GM23338 (cell line): ENCODE results near the gene ROR1. TPM values are rescaled to one million over a fixed set of nuclear protein-coding genes. Genes with fewer than 3 reads are reported as not detected.

ENCODE experiments used
- ATAC-seq: fragments of 200-7000 bp; cut with Tn5 transposase; 3 replicates; pipeline ENCODE4 v1.9.1; 2020
- DNase-seq: peaks from one replicate; pipeline ENCODE4 v3.0.0-alpha.2; 2015; ENCODE audit warnings: low spot score
- H2AFZ ChIP-seq: fragments of 200-600 bp; sonication (generic); 2 replicates; pipeline ENCODE4 v1.8.0; 2016; ENCODE audit warnings: antibody characterized with exemption, mild to moderate bottlenecking, moderate library complexity
- H3F3A ChIP-seq: fragments of 200-600 bp; sonication (generic); replicated peaks from 2 replicates; pipeline ENCODE4 v1.8.0; 2017; ENCODE audit warnings: antibody characterized with exemption, mixed run types, low read depth
- H3K27ac ChIP-seq: fragments of 200-600 bp; sonication (generic); 2 replicates; pipeline ENCODE4 v1.6.1; 2016; ENCODE audit warnings: low read depth
- H3K27me3 ChIP-seq: fragments of 200-600 bp; sonication (generic); 2 replicates; pipeline ENCODE4 v1.8.0; 2016; ENCODE audit warnings: mild to moderate bottlenecking, mixed run types, moderate library complexity; ENCODE audit not compliant: insufficient read depth
- H3K36me3 ChIP-seq: fragments of 200-600 bp; sonication (generic); 2 replicates; pipeline ENCODE4 v1.8.0; 2016; ENCODE audit warnings: mild to moderate bottlenecking; ENCODE audit not compliant: insufficient read depth
- H3K4me1 ChIP-seq: fragments of 200-600 bp; sonication (generic); 2 replicates; pipeline ENCODE4 v1.8.0; 2016; ENCODE audit warnings: mild to moderate bottlenecking, moderate library complexity; ENCODE audit not compliant: insufficient read depth
- H3K4me2 ChIP-seq: fragments of 200-600 bp; sonication (generic); 2 replicates; pipeline ENCODE4 v1.7.1; 2017; ENCODE audit warnings: mixed run types
- H3K4me3 ChIP-seq: fragments of 200-600 bp; sonication (generic); 2 replicates; pipeline ENCODE4 v1.6.1; 2016; ENCODE audit warnings: mixed run types
- H3K79me2 ChIP-seq: fragments of 200-600 bp; sonication (generic); replicated peaks from 2 replicates; pipeline ENCODE4 v1.8.0; 2017; ENCODE audit warnings: mild to moderate bottlenecking; ENCODE audit not compliant: insufficient read depth
- H3K9me2 ChIP-seq: fragments of 200-600 bp; sonication (generic); 2 replicates; pipeline ENCODE4 v1.8.0; 2017; ENCODE audit not compliant: insufficient read depth
- H4K20me1 ChIP-seq: fragments of 200-600 bp; sonication (generic); replicated peaks from 2 replicates; pipeline ENCODE4 v1.8.0; 2017; ENCODE audit warnings: mild to moderate bottlenecking; ENCODE audit not compliant: insufficient read depth
- H3K27ac Mint-ChIP-seq: 2 replicates; pipeline ENCODE4 v1.8.0; 2020; ENCODE audit warnings: inconsistent platforms, mild to moderate bottlenecking, moderate library complexity, mixed read lengths
- H3K27me3 Mint-ChIP-seq: 3 replicates; pipeline ENCODE4 v1.8.0; 2022; ENCODE audit warnings: low read depth, mild to moderate bottlenecking, moderate library complexity, mixed read lengths, inconsistent platforms; ENCODE audit not compliant: insufficient read depth, poor library complexity
- H3K36me3 Mint-ChIP-seq: 3 replicates; pipeline ENCODE4 v1.8.0; 2021; ENCODE audit warnings: low read depth, mild to moderate bottlenecking, inconsistent platforms, moderate library complexity, mixed read lengths
- H3K4me1 Mint-ChIP-seq: 3 replicates; pipeline ENCODE4 v1.8.0; 2020; ENCODE audit warnings: mild to moderate bottlenecking, inconsistent platforms, mixed read lengths
- H3K4me3 Mint-ChIP-seq: 3 replicates; pipeline ENCODE4 v1.8.0; 2021; ENCODE audit warnings: moderate library complexity, mild to moderate bottlenecking, inconsistent platforms, mixed read lengths
- H3K9me3 Mint-ChIP-seq: 3 replicates; pipeline ENCODE4 v1.8.0; 2020; ENCODE audit warnings: moderate library complexity, mild to moderate bottlenecking, inconsistent platforms, mixed read lengths
- EZH2 ChIP-seq: fragments of 200-600 bp; sonication (generic); IDR thresholded peaks from one replicate; pipeline ENCODE4 v1.8.0; 2017; ENCODE audit warnings: antibody characterized with exemption, mild to moderate bottlenecking, low read depth; ENCODE audit not compliant: unreplicated experiment
- EZH2phosphoT487 ChIP-seq: fragments of 200-600 bp; sonication (generic); IDR thresholded peaks from one replicate; pipeline ENCODE4 v1.8.1; 2018; ENCODE audit warnings: antibody characterized with exemption; ENCODE audit not compliant: unreplicated experiment
- NANOG ChIP-seq: IDR thresholded peaks from 2 replicates; pipeline ENCODE4 v1.6.1; 2016; ENCODE audit warnings: antibody characterized with exemption, borderline replicate concordance
- polyA plus RNA-seq: library from polyadenylated mRNA; unstranded; fragments of >200 nt; fragmentation: Nextera tagmentation; extraction: Ambion mirVana; gene quantifications from 2 replicates; pipeline ENCODE4 v1.2.1, GENCODE V29; 2016
- total RNA-seq: library from RNA; depleted of rRNA; stranded (reverse); fragments of >200 nt; shearing (Covaris generic); gene quantifications from 2 replicates; pipeline ENCODE4 v1.2.3, GENCODE V29; 2014
- TF ChIP-seq, protein P1 (sequence below): fragments of 250-450 bp; sonication (Bioruptor Pico); IDR thresholded peaks from 2 replicates; pipeline ENCODE4 v1.5.0; 2020; ENCODE audit warnings: mild to moderate bottlenecking, moderate library complexity

ROR1 gene
- total and polyA plus RNA-seq, 2 experiments from 2014 or later = 59.7 to 96.0 TPM

DNA sequence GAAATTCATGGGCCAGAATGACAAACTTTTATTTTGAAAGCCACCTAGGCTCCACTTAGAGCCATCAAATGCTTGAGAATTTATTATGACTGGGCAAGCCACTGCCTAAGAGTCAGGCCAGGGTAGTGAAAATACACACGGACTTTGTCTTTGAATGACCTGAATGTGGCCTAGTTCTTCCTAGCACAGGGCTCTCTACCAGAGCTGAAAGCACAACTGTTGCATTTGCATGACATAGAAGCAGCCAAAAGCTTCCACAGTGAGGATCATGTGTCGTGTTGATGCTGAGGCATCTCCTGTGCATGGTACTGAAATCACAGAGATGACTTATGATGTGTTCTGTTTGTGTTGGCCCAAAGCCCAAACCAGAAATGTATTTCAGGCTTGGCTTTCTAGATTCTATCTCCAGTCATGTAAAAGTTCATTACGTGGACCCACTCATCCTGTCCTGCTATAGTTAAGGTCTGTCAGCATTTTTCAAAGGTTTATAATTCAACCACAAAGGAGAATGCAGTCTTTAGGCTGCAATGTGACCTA, 265.6 kb downstream of the ROR1 start:
- H3K36me3 Mint-ChIP-seq = peaks cover 20% of the 10 kb centered on the region
- ATAC-seq (peak; percentile 91), DNase-seq (peak; percentile 72)
- 0 out of 2 replicates have a peak, but pooled peaks cover 12% of the 10 kb centered on the region for H4K20me1 ChIP-seq
- H3K27ac Mint-ChIP-seq = no peak overlapping the region
- no peak overlapping the region for H3K4me3 Mint-ChIP-seq
- H3K27me3 Mint-ChIP-seq = no peaks in the 10 kb centered on the region
- peak overlapping the region; percentile 51 for H3K4me2 ChIP-seq
- H3K4me1 Mint-ChIP-seq = peaks cover 47% of the 10 kb centered on the region
- H3K4me3 ChIP-seq = no peak overlapping the region
- no peak for TF ChIP-seq NANOG
- no peak for TF ChIP-seq EZH2phosphoT487
- TF ChIP-seq, protein P1, sequence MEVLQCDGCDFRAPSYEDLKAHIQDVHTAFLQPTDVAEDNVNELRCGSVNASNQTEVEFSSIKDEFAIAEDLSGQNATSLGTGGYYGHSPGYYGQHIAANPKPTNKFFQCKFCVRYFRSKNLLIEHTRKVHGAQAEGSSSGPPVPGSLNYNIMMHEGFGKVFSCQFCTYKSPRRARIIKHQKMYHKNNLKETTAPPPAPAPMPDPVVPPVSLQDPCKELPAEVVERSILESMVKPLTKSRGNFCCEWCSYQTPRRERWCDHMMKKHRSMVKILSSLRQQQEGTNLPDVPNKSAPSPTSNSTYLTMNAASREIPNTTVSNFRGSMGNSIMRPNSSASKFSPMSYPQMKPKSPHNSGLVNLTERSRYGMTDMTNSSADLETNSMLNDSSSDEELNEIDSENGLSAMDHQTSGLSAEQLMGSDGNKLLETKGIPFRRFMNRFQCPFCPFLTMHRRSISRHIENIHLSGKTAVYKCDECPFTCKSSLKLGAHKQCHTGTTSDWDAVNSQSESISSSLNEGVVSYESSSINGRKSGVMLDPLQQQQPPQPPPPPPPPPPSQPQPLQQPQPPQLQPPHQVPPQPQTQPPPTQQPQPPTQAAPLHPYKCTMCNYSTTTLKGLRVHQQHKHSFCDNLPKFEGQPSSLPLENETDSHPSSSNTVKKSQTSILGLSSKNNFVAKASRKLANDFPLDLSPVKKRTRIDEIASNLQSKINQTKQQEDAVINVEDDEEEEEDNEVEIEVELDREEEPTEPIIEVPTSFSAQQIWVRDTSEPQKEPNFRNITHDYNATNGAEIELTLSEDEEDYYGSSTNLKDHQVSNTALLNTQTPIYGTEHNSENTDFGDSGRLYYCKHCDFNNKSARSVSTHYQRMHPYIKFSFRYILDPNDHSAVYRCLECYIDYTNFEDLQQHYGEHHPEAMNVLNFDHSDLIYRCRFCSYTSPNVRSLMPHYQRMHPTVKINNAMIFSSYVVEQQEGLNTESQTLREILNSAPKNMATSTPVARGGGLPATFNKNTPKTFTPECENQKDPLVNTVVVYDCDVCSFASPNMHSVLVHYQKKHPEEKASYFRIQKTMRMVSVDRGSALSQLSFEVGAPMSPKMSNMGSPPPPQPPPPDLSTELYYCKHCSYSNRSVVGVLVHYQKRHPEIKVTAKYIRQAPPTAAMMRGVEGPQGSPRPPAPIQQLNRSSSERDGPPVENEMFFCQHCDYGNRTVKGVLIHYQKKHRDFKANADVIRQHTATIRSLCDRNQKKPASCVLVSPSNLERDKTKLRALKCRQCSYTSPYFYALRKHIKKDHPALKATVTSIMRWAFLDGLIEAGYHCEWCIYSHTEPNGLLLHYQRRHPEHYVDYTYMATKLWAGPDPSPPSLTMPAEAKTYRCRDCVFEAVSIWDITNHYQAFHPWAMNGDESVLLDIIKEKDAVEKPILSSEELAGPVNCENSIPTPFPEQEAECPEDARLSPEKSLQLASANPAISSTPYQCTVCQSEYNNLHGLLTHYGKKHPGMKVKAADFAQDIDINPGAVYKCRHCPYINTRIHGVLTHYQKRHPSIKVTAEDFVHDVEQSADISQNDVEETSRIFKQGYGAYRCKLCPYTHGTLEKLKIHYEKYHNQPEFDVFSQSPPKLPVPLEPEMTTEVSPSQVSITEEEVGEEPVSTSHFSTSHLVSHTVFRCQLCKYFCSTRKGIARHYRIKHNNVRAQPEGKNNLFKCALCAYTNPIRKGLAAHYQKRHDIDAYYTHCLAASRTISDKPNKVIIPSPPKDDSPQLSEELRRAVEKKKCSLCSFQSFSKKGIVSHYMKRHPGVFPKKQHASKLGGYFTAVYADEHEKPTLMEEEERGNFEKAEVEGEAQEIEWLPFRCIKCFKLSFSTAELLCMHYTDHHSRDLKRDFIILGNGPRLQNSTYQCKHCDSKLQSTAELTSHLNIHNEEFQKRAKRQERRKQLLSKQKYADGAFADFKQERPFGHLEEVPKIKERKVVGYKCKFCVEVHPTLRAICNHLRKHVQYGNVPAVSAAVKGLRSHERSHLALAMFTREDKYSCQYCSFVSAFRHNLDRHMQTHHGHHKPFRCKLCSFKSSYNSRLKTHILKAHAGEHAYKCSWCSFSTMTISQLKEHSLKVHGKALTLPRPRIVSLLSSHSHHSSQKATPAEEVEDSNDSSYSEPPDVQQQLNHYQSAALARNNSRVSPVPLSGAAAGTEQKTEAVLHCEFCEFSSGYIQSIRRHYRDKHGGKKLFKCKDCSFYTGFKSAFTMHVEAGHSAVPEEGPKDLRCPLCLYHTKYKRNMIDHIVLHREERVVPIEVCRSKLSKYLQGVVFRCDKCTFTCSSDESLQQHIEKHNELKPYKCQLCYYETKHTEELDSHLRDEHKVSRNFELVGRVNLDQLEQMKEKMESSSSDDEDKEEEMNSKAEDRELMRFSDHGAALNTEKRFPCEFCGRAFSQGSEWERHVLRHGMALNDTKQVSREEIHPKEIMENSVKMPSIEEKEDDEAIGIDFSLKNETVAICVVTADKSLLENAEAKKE (CRISPR knock-in tag) = peak; percentile 52
- H3K36me3 ChIP-seq = no peaks in the 10 kb centered on the region
- H3F3A ChIP-seq = no peaks in the 10 kb centered on the region
- H3K27me3 ChIP-seq = no peaks in the 10 kb centered on the region
- no peaks in the 10 kb centered on the region for H3K9me3 Mint-ChIP-seq
- H3K4me1 ChIP-seq = peaks cover 28% of the 10 kb centered on the region
- H3K27ac ChIP-seq = 0 out of 2 replicates have a peak overlapping the region, but pooled peaks have one; percentile 10
- H2AFZ ChIP-seq = no peak overlapping the region
- H3K79me2 ChIP-seq = peaks cover 54% of the 10 kb centered on the region
- H3K9me2 ChIP-seq = no peaks in the 10 kb centered on the region; the same call in 1 of the 2 replicates

DNA sequence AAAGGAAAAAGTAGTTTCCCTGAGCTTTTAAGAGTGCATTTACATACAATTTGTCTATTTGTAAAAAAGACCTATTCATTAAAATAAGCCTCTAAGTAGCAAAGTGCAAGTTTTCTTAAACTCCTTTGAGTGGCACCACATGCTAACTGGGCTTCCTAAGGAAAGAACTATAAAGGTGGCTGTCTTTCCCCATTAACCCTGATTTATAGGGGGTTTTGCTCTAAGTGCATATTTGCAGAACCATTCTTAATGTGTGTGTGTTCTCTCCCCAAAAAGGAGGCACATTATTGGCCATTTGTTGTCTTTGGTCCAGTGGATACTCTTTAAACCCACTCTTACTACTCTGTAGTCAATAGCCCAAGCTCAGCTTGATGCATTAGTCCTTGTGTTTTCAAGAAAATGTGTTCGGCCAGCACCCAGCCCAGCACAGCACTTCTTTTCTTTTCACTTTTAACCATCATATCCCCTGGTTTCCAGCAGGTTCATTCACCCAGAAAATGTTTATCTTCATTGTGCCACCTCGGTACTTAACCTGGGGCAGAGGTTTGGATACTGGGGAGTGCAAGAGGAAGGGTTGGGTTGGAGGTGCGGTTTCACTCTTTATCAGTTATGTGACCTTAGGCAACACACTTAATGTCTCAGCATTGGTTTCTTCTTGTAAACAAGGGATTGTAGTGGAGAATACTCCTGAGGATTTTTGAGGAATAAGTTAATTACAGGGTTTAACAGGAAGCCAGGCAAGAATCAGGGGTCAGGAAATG, 267.7 kb downstream of the ROR1 start:
- H3K9me2 ChIP-seq = no peaks in the 10 kb centered on the region; the same call in 1 of the 2 replicates
- H3K4me3 ChIP-seq = no peak overlapping the region
- DNase-seq (no peak), ATAC-seq (no peak)
- no peak overlapping the region for H3K27ac Mint-ChIP-seq
- H3K4me3 Mint-ChIP-seq = no peak overlapping the region
- H4K20me1 ChIP-seq = 0 out of 2 replicates have a peak, but pooled peaks cover 12% of the 10 kb centered on the region
- no peak overlapping the region for H3K27ac ChIP-seq
- H3K36me3 Mint-ChIP-seq = peaks cover 6% of the 10 kb centered on the region
- no peaks in the 10 kb centered on the region for H3K9me3 Mint-ChIP-seq
- peaks cover 56% of the 10 kb centered on the region for H3K79me2 ChIP-seq
- H2AFZ ChIP-seq = no peak overlapping the region
- no peaks in the 10 kb centered on the region for H3K36me3 ChIP-seq
- H3K27me3 ChIP-seq = no peaks in the 10 kb centered on the region
- no peaks in the 10 kb centered on the region for H3F3A ChIP-seq
- H3K4me1 Mint-ChIP-seq = peaks cover 60% of the 10 kb centered on the region
- peaks cover 39% of the 10 kb centered on the region for H3K4me1 ChIP-seq
- no peaks in the 10 kb centered on the region for H3K27me3 Mint-ChIP-seq
- no peak overlapping the region for H3K4me2 ChIP-seq
- TF ChIP-seq, protein P1 (CRISPR knock-in tag) = no peak
- TF ChIP-seq EZH2 (no peak), EZH2phosphoT487 (no peak)
